NCI-H128 (cell line): ENCODE measurements around the gene RLF.

Source experiments
- DNase-seq: peaks from one replicate; lab custom pipeline; 2025; ENCODE audit not compliant: unreplicated experiment; lab: John Stamatoyannopoulos, UW

RLF gene, protein sequence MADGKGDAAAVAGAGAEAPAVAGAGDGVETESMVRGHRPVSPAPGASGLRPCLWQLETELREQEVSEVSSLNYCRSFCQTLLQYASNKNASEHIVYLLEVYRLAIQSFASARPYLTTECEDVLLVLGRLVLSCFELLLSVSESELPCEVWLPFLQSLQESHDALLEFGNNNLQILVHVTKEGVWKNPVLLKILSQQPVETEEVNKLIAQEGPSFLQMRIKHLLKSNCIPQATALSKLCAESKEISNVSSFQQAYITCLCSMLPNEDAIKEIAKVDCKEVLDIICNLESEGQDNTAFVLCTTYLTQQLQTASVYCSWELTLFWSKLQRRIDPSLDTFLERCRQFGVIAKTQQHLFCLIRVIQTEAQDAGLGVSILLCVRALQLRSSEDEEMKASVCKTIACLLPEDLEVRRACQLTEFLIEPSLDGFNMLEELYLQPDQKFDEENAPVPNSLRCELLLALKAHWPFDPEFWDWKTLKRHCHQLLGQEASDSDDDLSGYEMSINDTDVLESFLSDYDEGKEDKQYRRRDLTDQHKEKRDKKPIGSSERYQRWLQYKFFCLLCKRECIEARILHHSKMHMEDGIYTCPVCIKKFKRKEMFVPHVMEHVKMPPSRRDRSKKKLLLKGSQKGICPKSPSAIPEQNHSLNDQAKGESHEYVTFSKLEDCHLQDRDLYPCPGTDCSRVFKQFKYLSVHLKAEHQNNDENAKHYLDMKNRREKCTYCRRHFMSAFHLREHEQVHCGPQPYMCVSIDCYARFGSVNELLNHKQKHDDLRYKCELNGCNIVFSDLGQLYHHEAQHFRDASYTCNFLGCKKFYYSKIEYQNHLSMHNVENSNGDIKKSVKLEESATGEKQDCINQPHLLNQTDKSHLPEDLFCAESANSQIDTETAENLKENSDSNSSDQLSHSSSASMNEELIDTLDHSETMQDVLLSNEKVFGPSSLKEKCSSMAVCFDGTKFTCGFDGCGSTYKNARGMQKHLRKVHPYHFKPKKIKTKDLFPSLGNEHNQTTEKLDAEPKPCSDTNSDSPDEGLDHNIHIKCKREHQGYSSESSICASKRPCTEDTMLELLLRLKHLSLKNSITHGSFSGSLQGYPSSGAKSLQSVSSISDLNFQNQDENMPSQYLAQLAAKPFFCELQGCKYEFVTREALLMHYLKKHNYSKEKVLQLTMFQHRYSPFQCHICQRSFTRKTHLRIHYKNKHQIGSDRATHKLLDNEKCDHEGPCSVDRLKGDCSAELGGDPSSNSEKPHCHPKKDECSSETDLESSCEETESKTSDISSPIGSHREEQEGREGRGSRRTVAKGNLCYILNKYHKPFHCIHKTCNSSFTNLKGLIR (N-terminal part only)

DNA sequence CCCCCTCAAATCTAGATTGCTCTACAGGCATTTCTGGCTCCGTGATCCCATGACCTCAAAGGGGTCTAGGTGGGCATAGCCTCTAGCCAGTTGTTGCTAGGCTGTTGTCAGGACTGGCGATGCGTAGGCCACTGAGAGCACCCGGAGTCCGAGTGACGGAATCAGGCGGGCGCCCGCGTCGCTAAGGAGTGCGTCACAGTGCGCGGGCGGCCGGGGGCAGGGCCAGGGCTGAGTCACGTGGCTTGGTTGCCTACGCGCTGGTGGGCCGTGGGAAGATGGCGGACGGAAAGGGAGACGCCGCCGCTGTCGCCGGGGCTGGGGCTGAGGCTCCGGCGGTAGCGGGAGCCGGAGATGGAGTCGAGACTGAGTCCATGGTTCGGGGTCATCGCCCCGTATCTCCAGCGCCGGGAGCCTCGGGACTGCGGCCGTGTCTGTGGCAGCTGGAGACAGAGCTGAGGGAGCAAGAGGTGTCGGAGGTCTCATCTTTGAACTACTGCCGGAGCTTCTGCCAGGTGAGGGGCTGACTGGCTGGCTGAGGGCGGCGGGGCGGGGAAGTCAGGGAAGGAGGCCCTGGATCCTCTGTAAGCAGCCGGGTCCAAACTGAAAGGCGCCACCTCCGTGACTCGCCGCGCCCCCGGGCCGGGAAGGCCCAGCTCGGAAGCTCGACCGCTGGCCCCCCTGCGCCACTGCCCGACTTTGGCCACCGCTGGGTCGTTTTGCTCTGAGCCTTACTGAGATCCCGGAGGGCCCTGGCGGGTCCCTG, at the start of gene RLF:
Gene RLF (plus strand): TSS at position 263 of the 763 bp plus-strand sequence. CDS start 13 bp downstream, at position 276.
- DNase-seq: peak; percentile 91

DNA sequence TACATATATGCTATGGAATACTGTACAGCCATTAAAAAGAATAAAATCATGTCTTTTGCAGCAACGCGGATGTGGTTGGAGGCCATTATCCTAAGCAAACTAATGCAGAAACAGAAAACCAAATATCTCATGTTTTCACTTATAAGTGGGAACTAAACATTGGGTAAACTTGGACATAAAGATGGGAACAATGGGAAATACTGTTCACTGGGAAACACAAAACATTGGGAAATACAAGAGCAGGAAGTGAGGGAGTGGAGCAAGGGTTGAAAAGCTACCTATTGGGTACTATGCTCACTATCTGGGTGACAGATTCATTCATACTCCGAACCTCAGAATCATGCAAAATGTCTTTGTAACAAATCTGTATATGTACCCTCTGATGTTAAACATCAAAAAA, 46.8 kb upstream of the RLF start:
- no peak for DNase-seq

DNA sequence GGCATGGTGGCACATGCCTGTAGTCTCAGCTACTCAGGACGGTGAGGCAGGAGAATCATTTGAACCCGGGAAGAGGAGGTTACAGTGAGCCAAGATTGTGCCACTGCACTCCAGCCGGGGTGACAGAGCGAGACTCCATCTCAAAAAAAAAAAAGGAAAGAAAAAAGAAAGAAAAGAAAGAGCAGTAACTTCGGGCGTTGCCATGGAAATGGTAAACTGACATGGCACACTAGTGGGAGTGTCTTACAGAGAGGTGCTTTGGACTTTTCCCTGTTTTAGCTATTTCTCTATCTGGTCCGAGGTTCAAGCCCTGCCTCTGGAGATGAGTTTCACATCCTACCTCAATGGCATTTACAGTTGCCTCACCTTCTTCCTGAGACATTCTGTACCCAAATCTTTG, 41.1 kb upstream of the RLF start:
- DNase-seq: no peak

DNA sequence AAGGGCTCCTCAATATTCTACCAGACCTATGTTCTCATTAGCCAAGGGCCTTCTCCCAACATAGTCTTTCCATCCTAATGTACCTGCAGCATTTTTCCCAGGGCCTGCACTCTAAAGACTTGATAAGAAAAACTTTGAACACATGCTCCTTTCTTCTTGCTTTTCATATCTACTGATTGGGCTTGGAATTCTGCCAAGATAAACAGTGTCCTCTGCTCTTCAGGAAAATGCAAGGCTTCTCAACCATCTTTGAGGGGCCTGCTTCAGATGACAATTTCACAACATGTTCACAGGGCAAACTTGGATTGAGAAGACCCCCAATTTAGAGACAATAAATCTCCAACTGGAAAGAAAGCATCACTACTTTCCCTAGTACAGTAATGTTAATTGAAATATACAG, 38.3 kb upstream of the RLF start:
- DNase-seq: no peak

DNA sequence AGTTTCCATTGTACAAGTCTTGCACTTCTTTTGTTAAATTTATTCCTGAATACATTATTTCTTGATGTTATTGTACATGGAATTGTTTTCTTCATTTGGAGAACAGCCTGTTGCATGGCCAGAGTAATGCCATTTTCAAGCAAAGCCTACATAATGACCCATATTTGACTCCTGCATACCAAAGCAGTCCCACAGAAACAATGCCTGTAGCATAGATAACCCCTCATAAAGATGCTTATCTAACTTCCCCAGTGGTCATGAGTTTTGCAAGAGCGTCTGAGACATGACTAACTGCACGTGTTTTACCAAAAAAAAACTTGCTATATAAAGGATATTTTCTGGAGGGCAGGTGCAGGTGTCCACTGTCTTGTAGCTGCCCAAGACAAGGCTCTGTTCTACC, 30.3 kb upstream of the RLF start:
- no peak for DNase-seq

DNA sequence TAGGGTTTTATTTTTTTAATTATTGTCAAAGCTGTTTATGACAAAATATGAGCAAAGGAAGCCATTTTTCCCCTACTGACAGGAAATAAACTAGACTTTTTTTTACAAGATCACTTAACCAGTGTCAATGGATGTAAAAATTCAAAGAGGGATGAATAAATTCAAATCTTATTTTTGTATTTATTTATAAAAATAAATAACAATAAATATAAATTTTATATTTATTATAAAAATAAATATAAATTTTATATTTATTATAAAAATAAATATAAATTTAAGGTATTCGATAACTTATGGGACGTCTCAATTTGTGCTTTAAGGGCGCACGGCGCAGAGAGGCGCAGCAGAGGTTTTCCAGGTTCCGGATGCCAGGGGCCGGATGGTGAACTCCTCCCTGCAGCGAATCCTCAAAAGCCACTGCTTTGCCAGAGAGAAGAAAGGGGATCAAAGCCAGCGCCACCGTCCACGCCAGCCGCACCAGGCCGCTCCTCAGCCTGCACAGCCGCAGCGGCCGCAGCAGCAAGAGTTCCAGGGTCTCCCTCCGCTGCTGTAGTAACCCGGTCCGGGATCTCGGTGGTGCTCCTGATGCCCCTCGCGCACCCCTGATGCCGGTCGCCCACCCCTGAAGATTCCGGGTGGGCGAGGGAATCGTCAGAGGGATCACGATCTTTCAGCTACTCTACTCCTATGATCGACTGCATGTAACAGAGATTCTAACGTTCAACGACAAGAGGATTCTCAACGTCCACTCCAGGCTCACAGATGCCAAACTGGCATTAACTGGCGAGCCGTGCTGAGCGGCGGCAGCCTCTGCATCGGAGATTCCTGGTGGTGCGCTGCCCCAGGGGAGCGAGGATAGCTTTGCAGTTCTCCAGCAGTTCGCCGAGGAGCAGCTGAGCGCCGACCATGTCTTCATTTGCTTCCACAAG, 28.5 kb upstream of the RLF start:
- no peak for DNase-seq

DNA sequence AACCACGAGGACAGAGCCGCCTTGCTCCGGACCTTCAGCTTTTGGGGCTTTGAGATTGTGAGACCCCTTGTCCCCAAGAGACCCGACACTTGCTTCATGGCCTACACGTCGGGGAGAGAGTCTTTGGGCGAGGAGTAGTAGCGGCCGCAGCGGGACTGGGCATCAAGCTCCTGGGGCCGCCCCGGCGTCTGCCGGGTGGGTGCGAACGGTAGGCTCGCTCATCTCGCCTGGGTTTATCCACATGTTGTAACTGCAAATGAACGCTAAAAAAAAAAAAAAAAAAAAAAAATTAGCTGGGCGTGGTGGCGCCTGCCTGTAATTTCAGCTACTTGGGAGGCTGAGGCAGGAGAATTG, 27.9 kb upstream of the RLF start:
- no peak for DNase-seq

DNA sequence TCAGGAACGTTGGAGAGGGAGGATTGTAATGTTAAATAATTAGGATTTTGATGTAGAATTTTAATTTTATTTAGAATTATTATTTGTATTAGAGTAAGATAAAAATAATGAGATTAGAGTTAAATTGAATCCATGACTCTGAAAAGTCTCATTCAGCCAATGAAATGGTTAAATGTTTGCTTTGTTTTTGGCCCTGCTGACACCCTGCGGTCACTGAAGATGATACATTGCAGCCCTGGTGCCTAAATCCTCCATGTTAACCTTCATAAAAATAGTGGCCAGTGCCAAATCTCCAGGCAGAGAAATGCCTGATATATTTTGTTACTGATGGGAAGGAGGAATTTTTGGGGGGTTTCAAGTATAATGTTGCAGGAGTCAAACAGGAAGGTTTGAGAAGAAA, 27.3 kb upstream of the RLF start:
- DNase-seq: no peak

DNA sequence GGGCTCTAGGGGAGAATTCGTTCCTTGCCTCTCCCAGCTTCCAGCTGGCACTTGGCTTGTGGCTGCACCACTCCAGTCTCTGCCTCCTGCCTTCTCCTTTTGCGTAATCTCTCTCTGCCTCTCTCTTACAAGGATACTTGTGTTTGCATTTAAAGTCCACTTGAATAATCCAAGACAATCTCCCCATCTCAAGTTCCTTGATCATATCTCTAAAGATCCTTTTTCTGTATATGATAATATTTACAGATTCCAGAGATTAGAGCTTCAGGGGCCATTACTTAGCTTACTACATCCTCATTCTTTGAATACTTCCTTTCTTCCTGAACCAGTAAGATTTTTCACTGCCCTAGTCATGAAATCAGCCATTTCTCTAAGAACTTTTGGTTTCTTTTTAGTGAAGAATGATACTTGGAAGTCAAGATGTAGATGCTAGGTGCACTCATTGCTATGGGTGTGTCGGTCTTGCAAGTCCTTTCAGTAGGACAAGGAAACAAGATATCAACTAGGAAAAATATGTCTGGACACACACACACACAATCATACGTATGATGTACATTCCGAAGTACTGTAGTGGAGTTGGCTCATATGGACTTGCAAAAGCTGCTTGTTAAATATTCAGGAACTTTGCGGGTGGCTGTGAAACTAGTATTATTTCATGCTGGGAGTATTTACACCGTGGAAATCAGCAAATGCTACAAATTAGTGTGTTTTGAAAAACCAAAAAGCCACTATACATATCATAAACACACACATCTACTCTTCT, 20.8 kb upstream of the RLF start:
- no peak for DNase-seq

DNA sequence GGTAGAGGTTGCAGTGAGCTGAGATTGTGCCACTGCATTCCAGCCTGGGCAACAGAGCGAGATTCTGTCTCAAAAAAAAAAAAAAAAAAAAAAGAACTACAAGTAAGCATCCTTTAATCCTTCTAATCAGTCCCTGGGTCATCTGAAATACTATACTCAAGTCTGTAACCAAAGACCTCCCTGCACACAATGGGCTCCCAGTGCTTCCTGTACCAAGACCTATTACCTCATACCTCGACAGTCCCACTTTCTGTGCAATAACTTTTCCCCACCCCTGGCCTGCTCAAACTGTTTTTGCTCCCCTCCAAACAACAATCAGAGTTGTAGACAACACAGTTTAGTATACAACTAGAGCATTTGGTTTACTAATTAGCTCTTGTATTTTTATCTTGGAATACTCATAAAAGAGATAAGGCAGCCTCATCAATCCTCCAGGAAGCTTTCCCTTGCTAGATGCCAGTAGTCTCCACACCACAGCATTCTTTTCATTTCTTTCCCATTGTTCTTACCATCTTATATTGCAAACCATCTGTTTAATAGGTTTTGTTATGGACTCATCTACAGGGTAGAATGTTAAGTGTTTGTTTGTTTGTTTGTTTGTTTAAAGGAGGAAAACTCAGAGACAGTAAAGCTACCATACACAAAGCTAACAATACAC, 19.2 kb upstream of the RLF start:
- no peak for DNase-seq

DNA sequence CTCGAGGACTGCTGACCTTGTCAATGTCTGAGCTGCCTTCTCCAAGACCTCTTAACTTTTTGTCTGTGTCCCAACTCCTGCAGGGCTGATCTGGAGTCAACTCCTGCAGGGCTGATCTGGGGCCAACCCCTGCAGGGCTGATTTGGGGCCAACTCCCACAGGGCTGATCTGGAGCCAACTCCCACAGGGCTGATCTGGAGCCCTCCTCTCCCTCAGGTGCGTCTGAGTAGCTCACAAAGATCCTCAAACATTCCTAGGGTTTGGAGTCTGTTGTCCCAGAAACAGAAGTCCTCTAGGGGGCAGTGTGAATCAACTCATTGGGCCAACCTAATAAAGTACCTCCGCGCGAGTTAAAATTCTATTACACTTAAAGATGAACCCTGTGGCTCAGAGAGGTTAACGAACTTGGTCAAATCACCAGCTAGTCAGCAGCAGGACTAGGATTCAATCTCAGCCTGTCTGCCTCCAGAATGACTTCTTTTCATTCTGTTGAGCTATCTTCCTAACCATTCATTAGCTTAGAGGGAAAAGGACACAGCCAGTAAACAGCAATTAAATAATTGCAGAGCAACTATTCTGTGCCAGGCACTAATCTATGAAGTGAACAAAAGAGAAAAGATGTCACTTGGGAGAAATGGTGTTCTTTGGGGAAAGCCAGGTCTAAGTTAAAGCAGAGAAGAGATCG, 17.2 kb upstream of the RLF start:
- peak; percentile 56 for DNase-seq

DNA sequence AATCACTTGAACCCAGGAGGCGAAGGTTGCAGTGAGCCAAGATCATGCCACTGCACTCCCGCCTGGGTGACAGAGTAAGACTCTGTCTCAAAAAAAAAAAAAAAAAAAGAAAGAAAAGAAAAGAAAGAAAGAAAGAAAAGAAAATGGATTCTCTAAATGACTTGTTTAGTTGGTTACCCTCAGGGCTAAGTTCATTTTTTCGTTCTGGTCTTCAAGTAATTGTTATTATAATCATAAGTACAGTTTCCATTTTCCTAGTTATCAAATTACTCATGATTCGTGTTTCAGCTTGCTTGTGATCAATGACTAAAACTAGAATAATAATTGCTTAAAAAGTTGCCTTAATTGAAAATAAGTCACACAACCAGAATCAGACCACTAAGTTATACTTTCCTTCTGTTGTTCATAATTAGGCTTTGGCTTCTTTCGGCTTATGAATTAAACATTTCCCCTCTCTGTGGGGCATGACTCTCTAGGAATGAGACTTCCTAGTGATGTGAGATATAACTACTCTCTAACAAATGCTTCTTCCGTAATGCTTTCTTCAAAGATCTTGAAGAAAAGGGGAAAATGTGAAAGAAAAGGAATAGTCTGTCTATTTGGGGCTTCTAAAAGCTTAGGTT, 9.6 kb upstream of the RLF start:
- no peak for DNase-seq

DNA sequence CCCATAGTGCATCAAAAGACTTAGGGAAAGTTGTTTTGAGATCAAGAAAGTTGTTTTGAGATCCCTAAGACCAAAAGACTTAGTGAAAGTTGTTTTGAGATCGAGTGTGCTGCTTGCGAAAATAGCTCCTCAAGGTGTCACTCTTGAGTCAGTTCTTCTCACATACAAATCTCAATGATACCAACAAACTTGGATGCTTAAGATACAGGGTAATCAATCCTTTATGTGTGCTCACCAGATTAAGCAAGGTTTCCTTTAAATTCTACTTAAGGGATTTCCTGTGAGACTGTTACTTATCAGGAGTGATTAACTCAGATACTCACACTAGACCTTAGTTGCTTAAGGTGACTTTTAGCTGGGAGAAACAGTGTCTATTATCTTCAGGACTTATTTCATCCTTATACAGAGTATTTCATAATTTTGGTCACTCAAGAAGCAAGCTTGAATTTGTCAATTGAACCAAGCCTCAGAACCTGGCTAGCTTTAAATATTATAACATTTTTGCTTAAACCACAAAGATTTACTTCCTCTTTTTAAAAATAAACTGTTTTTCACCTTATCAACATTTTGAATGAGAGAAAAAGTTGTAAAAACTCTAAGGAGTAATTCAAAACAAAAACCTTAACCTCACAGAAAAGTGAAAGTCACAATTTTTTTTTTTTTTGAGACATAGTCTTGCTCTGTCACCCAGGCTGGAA, 8.0 kb upstream of the RLF start:
- DNase-seq: peak; percentile 8

DNA sequence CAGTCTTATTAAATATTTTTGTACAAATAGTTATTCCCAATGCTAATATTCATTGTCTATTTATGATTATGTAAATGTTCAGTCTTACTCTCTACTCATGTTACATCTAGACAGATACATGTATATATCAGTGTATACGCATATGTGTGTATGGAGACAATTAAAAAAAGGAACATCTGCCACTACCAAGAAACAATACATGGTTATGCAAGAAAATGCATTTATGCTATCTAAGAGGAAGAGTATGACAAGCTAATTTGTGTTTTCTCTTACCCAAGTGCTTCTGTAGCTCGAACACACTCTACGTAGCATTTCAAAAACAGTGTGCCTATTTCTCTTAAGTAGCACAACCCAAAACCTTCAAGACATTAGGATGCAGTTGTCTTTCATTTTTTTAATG, 6.1 kb upstream of the RLF start:
- no peak for DNase-seq

DNA sequence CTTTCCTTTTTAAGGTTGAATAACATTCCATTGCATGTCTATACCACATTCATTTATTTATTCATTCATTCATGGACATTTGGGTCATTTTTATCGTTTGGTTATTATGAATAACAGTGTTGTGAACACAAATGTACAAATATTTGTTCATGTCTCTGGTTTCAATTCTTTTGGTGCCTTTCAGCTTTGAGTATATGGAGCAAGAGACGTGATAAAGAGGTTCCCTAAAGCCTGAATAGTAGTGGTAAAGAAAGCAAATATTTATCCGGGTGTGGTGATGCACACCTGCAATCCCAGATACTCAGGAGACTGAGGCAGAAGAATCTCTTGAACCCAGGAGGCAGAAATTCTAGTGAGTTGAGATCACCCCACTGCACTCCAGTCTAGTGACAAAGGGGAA, 5.3 kb upstream of the RLF start:
- no peak for DNase-seq

DNA sequence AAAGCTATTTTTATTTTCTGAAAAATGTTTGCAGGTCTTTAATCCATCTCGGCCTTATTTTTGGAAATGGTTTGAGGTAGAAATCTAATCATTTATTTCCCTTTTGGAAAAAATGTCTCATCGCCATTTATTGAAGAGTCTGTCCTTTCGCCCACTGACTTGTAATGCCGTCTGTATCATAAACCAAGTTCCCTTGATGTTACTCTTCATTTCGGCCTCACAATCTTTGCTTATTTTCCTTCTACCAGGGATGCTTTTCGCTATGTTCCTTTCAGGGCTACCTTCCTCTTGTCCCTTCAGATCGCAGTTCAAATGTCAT, 422 bp upstream of the RLF start:
- no peak for DNase-seq

DNA sequence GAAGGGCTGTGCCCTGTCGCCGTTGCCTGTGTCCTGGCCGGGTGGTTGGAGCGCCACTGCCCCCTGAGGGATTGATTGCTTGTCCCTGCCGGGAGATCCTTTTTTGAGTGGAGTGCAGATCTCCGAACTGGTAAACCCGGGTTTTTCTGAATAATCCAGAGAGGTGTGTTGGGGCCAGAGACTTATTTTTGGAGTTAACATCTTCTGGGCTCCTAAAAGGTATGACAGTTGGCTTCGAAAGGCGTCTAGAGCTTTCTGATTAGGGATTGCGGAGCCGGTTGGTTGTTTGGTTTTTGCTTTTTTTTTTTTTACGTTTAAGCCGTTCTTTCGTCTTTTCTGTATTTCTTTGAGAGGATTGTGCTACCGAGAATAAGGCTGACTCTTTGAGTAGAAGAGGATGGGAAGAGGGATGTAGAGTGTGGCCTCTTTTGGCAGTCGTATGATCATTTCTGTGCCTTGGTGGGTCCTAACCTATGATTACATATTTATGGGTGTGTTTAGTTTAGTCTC, 756 bp downstream of the RLF start:
- no peak for DNase-seq
